BE2C (cell line): ENCODE measurements around the gene REV1.
"Not testable (repeated sequence)": the region's sequence is repeated elsewhere in the genome, so short reads cannot be mapped to it uniquely, and the experiment has no call there.

Source experiments
- DNase-seq: peaks from one replicate; pipeline ENCODE4 v3.0.0-alpha.2; 2020
- H3K27me3 ChIP-seq: fragments of 250-450 bp; sonication (Bioruptor Pico); 2 replicates; pipeline ENCODE4 v1.5.1; 2020; ENCODE audit warnings: mild to moderate bottlenecking
- H3K36me3 ChIP-seq: fragments of 250-450 bp; sonication (Bioruptor Pico); 2 replicates; pipeline ENCODE4 v1.5.1; 2020; ENCODE audit warnings: mild to moderate bottlenecking
- H3K4me1 ChIP-seq: fragments of 250-450 bp; sonication (Bioruptor Pico); 2 replicates; pipeline ENCODE4 v1.5.1; 2020
- H3K4me3 ChIP-seq: 2 replicates; pipeline ENCODE4 v1.5.1; 2011; ENCODE audit warnings: low read depth, low read length
- H3K9me3 ChIP-seq: fragments of 250-450 bp; sonication (Bioruptor Pico); 2 replicates; pipeline ENCODE4 v1.5.1; 2020
- TF ChIP-seq, protein P1 (sequence below): IDR thresholded peaks from 2 replicates; pipeline ENCODE4 v1.5.1; 2012; ENCODE audit warnings: mild to moderate bottlenecking, low read depth, low read length

The REV1 gene

DNA sequence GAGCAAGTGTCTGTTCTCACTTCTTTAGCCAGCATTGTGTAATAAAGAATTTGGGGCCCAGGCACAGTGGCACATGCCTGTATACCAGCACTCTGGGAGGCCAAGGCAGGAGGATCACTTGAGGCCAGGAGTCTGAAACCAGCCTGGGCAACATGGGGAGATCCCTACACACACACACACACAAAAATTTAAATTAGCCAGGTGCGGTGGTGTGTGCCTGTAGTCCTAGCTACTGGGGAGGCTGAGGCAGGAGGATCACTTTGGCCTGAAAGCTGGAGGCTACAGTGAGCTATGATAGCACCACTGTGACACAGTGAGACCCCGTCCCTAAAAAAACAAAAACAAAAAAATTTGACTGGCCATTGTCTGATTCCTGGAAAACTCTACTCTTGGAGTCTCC lies 8.3 kb downstream of the REV1 start:
- H3K9me3 ChIP-seq = no peaks in the 10 kb centered on the region
- H3K4me1 ChIP-seq = no peaks in the 10 kb centered on the region
- no peak overlapping the region for H3K4me3 ChIP-seq
- TF ChIP-seq, protein P1, sequence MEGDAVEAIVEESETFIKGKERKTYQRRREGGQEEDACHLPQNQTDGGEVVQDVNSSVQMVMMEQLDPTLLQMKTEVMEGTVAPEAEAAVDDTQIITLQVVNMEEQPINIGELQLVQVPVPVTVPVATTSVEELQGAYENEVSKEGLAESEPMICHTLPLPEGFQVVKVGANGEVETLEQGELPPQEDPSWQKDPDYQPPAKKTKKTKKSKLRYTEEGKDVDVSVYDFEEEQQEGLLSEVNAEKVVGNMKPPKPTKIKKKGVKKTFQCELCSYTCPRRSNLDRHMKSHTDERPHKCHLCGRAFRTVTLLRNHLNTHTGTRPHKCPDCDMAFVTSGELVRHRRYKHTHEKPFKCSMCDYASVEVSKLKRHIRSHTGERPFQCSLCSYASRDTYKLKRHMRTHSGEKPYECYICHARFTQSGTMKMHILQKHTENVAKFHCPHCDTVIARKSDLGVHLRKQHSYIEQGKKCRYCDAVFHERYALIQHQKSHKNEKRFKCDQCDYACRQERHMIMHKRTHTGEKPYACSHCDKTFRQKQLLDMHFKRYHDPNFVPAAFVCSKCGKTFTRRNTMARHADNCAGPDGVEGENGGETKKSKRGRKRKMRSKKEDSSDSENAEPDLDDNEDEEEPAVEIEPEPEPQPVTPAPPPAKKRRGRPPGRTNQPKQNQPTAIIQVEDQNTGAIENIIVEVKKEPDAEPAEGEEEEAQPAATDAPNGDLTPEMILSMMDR = no peak
- H3K36me3 ChIP-seq = no peaks in the 10 kb centered on the region
- DNase-seq = no peak
- no peaks in the 10 kb centered on the region for H3K27me3 ChIP-seq

DNA sequence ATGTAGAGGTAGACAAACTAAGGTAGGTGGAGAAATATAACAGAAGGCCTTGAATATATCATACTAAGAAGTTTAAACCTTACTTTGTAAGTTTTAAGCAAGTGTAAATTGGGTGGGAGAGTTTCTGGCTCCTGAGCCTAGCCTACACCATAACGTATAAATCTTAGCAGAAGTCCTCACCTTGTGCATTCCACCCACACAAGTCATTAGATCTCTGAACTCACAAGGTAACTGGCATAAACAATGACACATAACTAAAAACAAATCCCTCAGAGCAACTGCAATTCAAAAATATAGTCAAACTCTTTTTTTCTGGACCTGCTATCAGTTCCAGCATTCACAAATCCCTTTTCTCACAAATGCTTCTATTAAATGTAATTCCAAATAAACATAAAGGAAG lies 9.4 kb downstream of the REV1 start:
- no peaks in the 10 kb centered on the region for H3K4me1 ChIP-seq
- TF ChIP-seq, protein P1 = no peak
- no peak overlapping the region for H3K4me3 ChIP-seq
- H3K36me3 ChIP-seq = no peaks in the 10 kb centered on the region
- H3K27me3 ChIP-seq = no peaks in the 10 kb centered on the region
- DNase-seq = no peak
- no peaks in the 10 kb centered on the region for H3K9me3 ChIP-seq

DNA sequence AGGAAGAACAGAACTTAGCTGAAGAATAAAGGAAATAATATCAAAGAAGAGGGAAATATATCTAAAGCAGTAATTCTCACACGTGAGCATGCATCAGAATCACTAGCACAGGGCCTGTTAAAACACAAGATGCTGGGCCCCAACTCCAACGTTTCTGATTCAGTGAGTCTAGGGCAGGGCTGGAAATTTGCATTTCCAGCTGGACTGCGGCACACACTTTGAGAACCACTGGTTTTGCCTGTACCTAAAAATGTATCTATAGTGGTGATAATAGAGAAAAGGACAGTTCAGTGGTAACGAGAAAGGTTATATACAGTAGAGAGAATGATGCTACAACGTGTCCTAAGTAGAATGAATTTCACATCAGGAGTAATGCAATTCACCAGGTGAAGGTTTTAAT lies 11.2 kb downstream of the REV1 start:
- no peak overlapping the region for H3K4me3 ChIP-seq
- no peak for DNase-seq
- no peaks in the 10 kb centered on the region for H3K9me3 ChIP-seq
- H3K4me1 ChIP-seq = no peaks in the 10 kb centered on the region
- TF ChIP-seq, protein P1 = no peak
- H3K36me3 ChIP-seq = no peaks in the 10 kb centered on the region
- no peaks in the 10 kb centered on the region for H3K27me3 ChIP-seq

DNA sequence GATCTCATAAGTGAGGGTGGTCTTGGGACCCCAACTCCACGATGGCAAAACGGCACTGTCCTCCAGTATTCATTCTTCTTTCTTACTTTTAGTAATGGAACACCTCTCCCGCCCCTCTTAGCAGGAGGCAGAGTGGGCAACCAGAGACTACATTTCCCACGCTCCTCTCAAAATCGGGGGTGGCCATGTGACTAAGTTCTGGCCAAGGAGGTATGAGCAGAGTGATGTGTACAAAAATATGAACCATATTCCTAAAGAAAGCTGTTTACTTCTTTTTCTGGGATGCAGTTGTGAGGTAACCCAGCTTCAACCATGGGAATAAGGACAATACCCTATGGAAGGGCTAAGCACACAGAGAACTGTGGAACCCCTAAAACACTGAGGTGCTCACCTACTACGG lies 12.8 kb downstream of the REV1 start:
- TF ChIP-seq, protein P1 = no peak
- Histone ChIP-seq H3K4me3 (no peak overlapping the region), H3K4me1 (no peaks in the 10 kb centered on the region), H3K36me3 (no peaks in the 10 kb centered on the region), H3K27me3 (no peaks in the 10 kb centered on the region), H3K9me3 (no peaks in the 10 kb centered on the region)
- no peak for DNase-seq

DNA sequence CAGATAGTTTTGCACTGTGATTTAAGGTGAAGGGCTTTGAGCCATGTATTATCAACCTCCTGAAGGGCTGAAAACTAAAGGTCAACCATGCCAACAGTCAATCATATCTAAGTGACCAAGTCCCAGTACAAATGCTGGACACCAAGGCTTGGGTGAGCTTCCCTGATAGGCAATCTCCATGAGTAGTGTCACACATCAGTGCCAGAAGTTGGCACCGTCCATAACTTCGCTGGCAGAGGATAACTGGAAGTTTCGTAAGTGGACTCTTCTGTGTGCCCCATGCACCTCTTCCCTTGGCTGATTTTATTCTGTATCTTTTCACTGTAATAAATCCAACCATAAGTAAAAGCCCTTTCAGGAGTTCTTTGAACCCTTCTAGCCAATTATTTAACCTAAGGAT lies 13.2 kb downstream of the REV1 start:
- Histone ChIP-seq H3K4me3 (no peak overlapping the region), H3K36me3 (no peaks in the 10 kb centered on the region), H3K9me3 (no peaks in the 10 kb centered on the region), H3K27me3 (no peaks in the 10 kb centered on the region), H3K4me1 (no peaks in the 10 kb centered on the region)
- DNase-seq = no peak
- TF ChIP-seq, protein P1 = no peak

DNA sequence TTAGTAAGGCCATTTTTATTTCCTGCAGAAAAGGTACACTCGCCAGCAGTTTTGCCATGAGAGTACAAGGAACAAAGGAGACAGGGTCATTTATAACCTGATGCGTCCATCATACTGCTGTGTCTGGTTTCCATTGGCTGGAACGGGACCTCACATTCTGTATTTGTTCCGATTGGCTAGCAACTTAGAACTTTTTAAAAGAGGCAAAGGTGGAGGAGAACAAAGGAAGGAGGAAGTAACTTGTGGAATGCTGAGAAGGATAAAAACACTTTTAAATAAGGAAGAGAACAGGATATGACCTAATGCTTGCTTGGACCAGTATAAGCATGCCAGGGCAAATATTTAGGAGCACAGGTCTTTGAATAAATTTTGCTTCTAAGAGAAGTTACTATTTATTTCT lies 14.7 kb downstream of the REV1 start:
- H3K36me3 ChIP-seq, DNase-seq, H3K4me1 ChIP-seq: not testable (repeated sequence)

DNA sequence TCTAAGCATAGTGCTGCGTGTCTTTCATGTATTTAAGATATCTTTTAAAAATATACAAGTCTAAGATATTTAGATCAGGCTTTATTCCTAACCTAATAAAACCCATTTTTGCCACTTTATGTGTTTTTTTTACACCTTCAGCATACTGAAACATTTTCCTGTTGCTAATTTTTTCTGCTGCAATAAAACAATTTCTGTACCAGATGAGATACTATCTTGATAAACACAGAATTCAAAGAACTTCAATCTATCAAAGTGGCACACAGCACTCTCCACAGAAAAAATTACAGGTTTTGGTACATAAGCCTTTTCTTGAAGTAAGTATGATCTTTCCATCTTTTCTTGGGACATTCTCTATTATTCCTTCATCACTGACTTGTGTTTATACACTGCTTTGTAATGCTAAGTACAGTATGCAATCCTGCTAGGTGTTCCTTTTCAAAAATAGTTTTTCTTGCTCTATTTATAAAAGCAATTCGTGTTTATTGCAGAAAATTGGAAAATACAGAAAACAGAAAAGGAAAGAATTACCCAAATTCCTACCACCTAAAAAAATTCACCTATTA lies 16.2 kb downstream of the REV1 start:
- no peak for DNase-seq
- TF ChIP-seq, protein P1 = no peak
- Histone ChIP-seq H3K4me3 (no peak overlapping the region), H3K27me3 (no peaks in the 10 kb centered on the region), H3K9me3 (no peaks in the 10 kb centered on the region), H3K36me3 (no peaks in the 10 kb centered on the region), H3K4me1 (no peaks in the 10 kb centered on the region)

More for the DNA sequence above, 14.7 kb downstream of the REV1 start:
- not testable (repeated sequence) for H3K9me3 ChIP-seq, H3K4me3 ChIP-seq, H3K27me3 ChIP-seq
